Measurements from ENCODE around the gene KNTC1.

GRCh38 chr12:122523280-122523679 lies 3.8 kb upstream of the KNTC1 start:
- TF ChIP-seq, protein P1, sequence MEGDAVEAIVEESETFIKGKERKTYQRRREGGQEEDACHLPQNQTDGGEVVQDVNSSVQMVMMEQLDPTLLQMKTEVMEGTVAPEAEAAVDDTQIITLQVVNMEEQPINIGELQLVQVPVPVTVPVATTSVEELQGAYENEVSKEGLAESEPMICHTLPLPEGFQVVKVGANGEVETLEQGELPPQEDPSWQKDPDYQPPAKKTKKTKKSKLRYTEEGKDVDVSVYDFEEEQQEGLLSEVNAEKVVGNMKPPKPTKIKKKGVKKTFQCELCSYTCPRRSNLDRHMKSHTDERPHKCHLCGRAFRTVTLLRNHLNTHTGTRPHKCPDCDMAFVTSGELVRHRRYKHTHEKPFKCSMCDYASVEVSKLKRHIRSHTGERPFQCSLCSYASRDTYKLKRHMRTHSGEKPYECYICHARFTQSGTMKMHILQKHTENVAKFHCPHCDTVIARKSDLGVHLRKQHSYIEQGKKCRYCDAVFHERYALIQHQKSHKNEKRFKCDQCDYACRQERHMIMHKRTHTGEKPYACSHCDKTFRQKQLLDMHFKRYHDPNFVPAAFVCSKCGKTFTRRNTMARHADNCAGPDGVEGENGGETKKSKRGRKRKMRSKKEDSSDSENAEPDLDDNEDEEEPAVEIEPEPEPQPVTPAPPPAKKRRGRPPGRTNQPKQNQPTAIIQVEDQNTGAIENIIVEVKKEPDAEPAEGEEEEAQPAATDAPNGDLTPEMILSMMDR (IDR thresholded peaks at IDR 0.05; ENCODE audit: low read length) = no peak
- no peak for TF ChIP-seq EZH2 (IDR thresholded peaks at IDR 0.05; ENCODE audit: borderline replicate concordance, low read length)

All from OCI-LY1 (cell line).